H9 (cell line): ENCODE data around the gene TMEM242. TPM values are rescaled to one million over a fixed set of nuclear protein-coding genes. Genes with fewer than 3 reads are reported as not detected.

Experiments
- DNase-seq: peaks from one replicate; pipeline ENCODE4 v3.0.0-alpha.2; 2017
- H2AFZ ChIP-seq: one replicate; pipeline ENCODE4 v1.6.1; 2013; ENCODE audit warnings: mild to moderate bottlenecking, low read length, control low read depth, moderate library complexity
- H2AK5ac ChIP-seq: 2 replicates; pipeline ENCODE4 v1.6.1; 2013; ENCODE audit warnings: low read length, control low read depth, mixed read lengths; ENCODE audit not compliant: insufficient read length
- H2BK120ac ChIP-seq: one replicate; pipeline ENCODE4 v1.6.1; 2013; ENCODE audit warnings: low read depth, mild to moderate bottlenecking, low read length, control low read depth, inconsistent platforms; ENCODE audit not compliant: poor library complexity, severe bottlenecking
- H2BK12ac ChIP-seq: 2 replicates; pipeline ENCODE4 v1.6.1; 2013; ENCODE audit warnings: low read length, control low read depth, mixed read lengths, low read depth; ENCODE audit not compliant: insufficient read length
- H2BK15ac ChIP-seq: 2 replicates; pipeline ENCODE4 v1.6.1; 2013; ENCODE audit warnings: low read depth, low read length, control low read depth
- H2BK20ac ChIP-seq: one replicate; pipeline ENCODE4 v1.6.1; 2013; ENCODE audit warnings: low read depth, mild to moderate bottlenecking, low read length, control low read depth, inconsistent platforms; ENCODE audit not compliant: poor library complexity, severe bottlenecking
- H2BK5ac ChIP-seq: 2 replicates; pipeline ENCODE4 v1.6.1; 2013; ENCODE audit warnings: low read length, control low read depth, mixed read lengths; ENCODE audit not compliant: insufficient read length
- H3K14ac ChIP-seq: 2 replicates; pipeline ENCODE4 v1.6.1; 2013; ENCODE audit warnings: low read length, control low read depth; ENCODE audit not compliant: insufficient read depth
- H3K18ac ChIP-seq: 2 replicates; pipeline ENCODE4 v1.6.1; 2013; ENCODE audit warnings: low read depth, mild to moderate bottlenecking, mixed read lengths, low read length, control low read depth; ENCODE audit not compliant: insufficient read length
- H3K23ac ChIP-seq: 2 replicates; pipeline ENCODE4 v1.6.1; 2013; ENCODE audit warnings: low read length, control low read depth, mixed read lengths, low read depth; ENCODE audit not compliant: insufficient read length
- H3K23me2 ChIP-seq: 2 replicates; pipeline ENCODE4 v1.6.1; 2013; ENCODE audit warnings: low read depth, mild to moderate bottlenecking, mixed read lengths, low read length, control low read depth; ENCODE audit not compliant: insufficient read length, poor library complexity, severe bottlenecking
- H3K27ac ChIP-seq: 2 replicates; pipeline ENCODE4 v1.5.1; 2013; ENCODE audit warnings: low read length, control low read depth, mixed read lengths, low read depth; ENCODE audit not compliant: insufficient read length
- H3K27me3 ChIP-seq: 2 replicates; pipeline ENCODE4 v1.6.1; 2013; ENCODE audit warnings: low read length, control low read depth, inconsistent platforms; ENCODE audit not compliant: insufficient read depth
- H3K4ac ChIP-seq: 2 replicates; pipeline ENCODE4 v1.6.1; 2013; ENCODE audit warnings: low read depth, mild to moderate bottlenecking, control low read depth, inconsistent platforms, low read length, moderate library complexity
- H3K4me1 ChIP-seq: 2 replicates; pipeline ENCODE4 v1.6.1; 2013; ENCODE audit warnings: low read length, control low read depth, inconsistent platforms; ENCODE audit not compliant: insufficient read depth
- H3K4me2 ChIP-seq: 2 replicates; pipeline ENCODE4 v1.6.1; 2013; ENCODE audit warnings: low read length, control low read depth, mixed read lengths; ENCODE audit not compliant: insufficient read length, insufficient read depth
- H3K56ac ChIP-seq: 2 replicates; pipeline ENCODE4 v1.6.1; 2013; ENCODE audit warnings: low read depth, mild to moderate bottlenecking, mixed read lengths, low read length, control low read depth; ENCODE audit not compliant: insufficient read length
- H3K79me1 ChIP-seq: 2 replicates; pipeline ENCODE4 v1.6.1; 2013; ENCODE audit warnings: low read depth, mild to moderate bottlenecking, moderate library complexity, low read length, control low read depth, inconsistent platforms; ENCODE audit not compliant: insufficient read depth, poor library complexity, severe bottlenecking
- H3K79me2 ChIP-seq: 2 replicates; pipeline ENCODE4 v1.6.1; 2013; ENCODE audit warnings: low read length, control low read depth, inconsistent platforms; ENCODE audit not compliant: insufficient read depth
- H3K9ac ChIP-seq: 2 replicates; pipeline ENCODE4 v1.6.1; 2013; ENCODE audit warnings: low read length, control low read depth, mixed read lengths; ENCODE audit not compliant: insufficient read length; ENCODE audit errors: extremely low read depth
- H3K9me3 ChIP-seq: one replicate; pipeline ENCODE4 v1.6.1; 2013; ENCODE audit warnings: low read depth, low read length, inconsistent platforms; ENCODE audit not compliant: control insufficient read depth
- H3T11ph ChIP-seq: one replicate; pipeline ENCODE4 v1.6.1; 2013; ENCODE audit warnings: mild to moderate bottlenecking, low read length, control low read depth, inconsistent platforms
- H4K20me1 ChIP-seq: one replicate; pipeline ENCODE4 v1.6.1; 2013; ENCODE audit not compliant: control insufficient read depth, insufficient read length, insufficient read depth
- H4K5ac ChIP-seq: 2 replicates; pipeline ENCODE4 v1.6.1; 2013; ENCODE audit warnings: low read depth, mild to moderate bottlenecking, mixed read lengths, low read length, control low read depth; ENCODE audit not compliant: insufficient read length
- H4K8ac ChIP-seq: replicated peaks from 2 replicates; pipeline ENCODE4 v1.6.1; 2013; ENCODE audit warnings: low read length, control low read depth, mixed read lengths, low read depth; ENCODE audit not compliant: insufficient read length
- H4K91ac ChIP-seq: 2 replicates; pipeline ENCODE4 v1.6.1; 2013; ENCODE audit warnings: low read depth, mild to moderate bottlenecking, moderate library complexity, mixed read lengths, low read length, control low read depth; ENCODE audit not compliant: insufficient read length
- H3K27ac Mint-ChIP-seq, 3 experiments: 2 replicates in 2 of 3; 3 replicates in 1 of 3; pipeline ENCODE4 v1.8.0; 2020 to 2021; ENCODE audit warnings: mixed read lengths in 3 of 3, mild to moderate bottlenecking in 1 of 3, moderate library complexity in 1 of 3
- H3K27me3 Mint-ChIP-seq: 2 replicates; pipeline ENCODE4 v1.8.0; 2021; ENCODE audit warnings: low read depth, mild to moderate bottlenecking, moderate library complexity, mixed read lengths
- H3K36me3 Mint-ChIP-seq, 3 experiments: 2 replicates in 2 of 3; 3 replicates in 1 of 3; pipeline ENCODE4 v1.8.0; 2020 to 2021; ENCODE audit warnings: low read depth in 3 of 3, mixed read lengths in 3 of 3; ENCODE audit not compliant: insufficient read depth in 1 of 3
- H3K4me1 Mint-ChIP-seq, 2 experiments: 2 replicates each; pipeline ENCODE4 v1.8.0; 2020; ENCODE audit warnings: mixed read lengths in 2 of 2
- H3K4me3 Mint-ChIP-seq, 2 experiments: 2 replicates in 1 of 2; 3 replicates in 1 of 2; pipeline ENCODE4 v1.8.0; 2020 to 2021; ENCODE audit warnings: mild to moderate bottlenecking in 2 of 2, mixed read lengths in 2 of 2, moderate library complexity in 1 of 2
- H3K9me3 Mint-ChIP-seq, 2 experiments: 2 replicates in 1 of 2; 3 replicates in 1 of 2; pipeline ENCODE4 v1.8.0; 2020; ENCODE audit warnings: mild to moderate bottlenecking in 2 of 2, mixed read lengths in 2 of 2, moderate library complexity in 1 of 2
- CTCF ChIP-seq: fragments of 200-600 bp; sonication (generic); conservative IDR thresholded peaks from 3 replicates; pipeline ENCODE4 v1.8.0; 2021; ENCODE audit warnings: antibody characterized with exemption, mild to moderate bottlenecking
- WGBS: extraction: QIAGEN DNeasy Blood & Tissue Kit; methylation state at CpG from one replicate; pipeline ENCODE4 v1.1.7; 2013; ENCODE audit warnings: missing lambda C conversion rate, low lambda C conversion rate, mixed read lengths; ENCODE audit not compliant: insufficient read length; ENCODE audit errors: extremely low coverage; 5-methylcytosine and 5-hydroxymethylcytosine counted together
- total RNA-seq: library from RNA; stranded (reverse); gene quantifications from 2 replicates; pipeline ENCODE4 v1.2.1, GENCODE V29; 2021

TMEM242 gene
- total RNA-seq, 1 experiment from 2014 or later = 10.5 TPM

- no peak overlapping the region for H3K23ac ChIP-seq
- Mint-ChIP-seq H3K9me3 (no peaks in the 10 kb centered on the region), H3K4me3 (peak overlapping the region; percentile 95 to 97), H3K36me3 (peaks cover 7 to 14% (median 11%) of the 10 kb centered on the region in 3 experiments; a peak in 6 of 7 replicates), H3K4me1 (peaks cover 7 to 8% of the 10 kb centered on the region in 2 experiments), H3K27me3 (peaks cover 28% of the 10 kb centered on the region), H3K27ac (peak overlapping the region in 2 of 3 experiments; percentile 66 to 96; a peak in 5 of 7 replicates)
- H2AK5ac ChIP-seq = no peak overlapping the region
- no peaks in the 10 kb centered on the region for H3K79me1 ChIP-seq
- H3K23me2 ChIP-seq = peaks cover 14% of the 10 kb centered on the region
- no peak overlapping the region for H2BK20ac ChIP-seq
- H2BK15ac ChIP-seq = no peak overlapping the region
- no peak overlapping the region for H4K5ac ChIP-seq
- no peak for DNase-seq
- H3K27ac ChIP-seq = no peak overlapping the region
- peak overlapping the region; percentile 49 for H2AFZ ChIP-seq
- H4K8ac ChIP-seq = no peak overlapping the region
- no peak for TF ChIP-seq CTCF
- H3K9ac ChIP-seq = peak overlapping the region; percentile 88
- H4K91ac ChIP-seq = no peak overlapping the region
- H3K4me2 ChIP-seq = peak overlapping the region; percentile 58
- no peak overlapping the region for H2BK5ac ChIP-seq
- H4K20me1 ChIP-seq = no peaks in the 10 kb centered on the region
- no peaks in the 10 kb centered on the region for H3K4me1 ChIP-seq
- no peak overlapping the region for H3K14ac ChIP-seq
- H2BK120ac ChIP-seq = no peak overlapping the region
- H3K79me2 ChIP-seq = 0 out of 2 replicates have a peak, but pooled peaks cover 2% of the 10 kb centered on the region
- no peaks in the 10 kb centered on the region for H3K9me3 ChIP-seq
- H3K27me3 ChIP-seq = no peaks in the 10 kb centered on the region
- H3T11ph ChIP-seq = no peak overlapping the region
- H3K4ac ChIP-seq = no peak overlapping the region
- no peak overlapping the region for H2BK12ac ChIP-seq
- H3K18ac ChIP-seq = no peak overlapping the region
- H3K56ac ChIP-seq = no peak overlapping the region
- WGBS = no CpG with 5 or more reads among the region's 21 CpGs
Observed at GRCh38 chr6:157322792-157323254, 496 bp downstream of the TMEM242 start.
